Activated CD4-positive, alpha-beta T cell treated with anti-CD3 and anti-CD28 coated beads, Interleukin-2, amount 10 ng/mL, durations not matched to agents 24 days and 14 days (primary cell): ENCODE data around the gene RING1. TPM values are rescaled to one million over a fixed set of nuclear protein-coding genes. Genes with fewer than 3 reads are reported as not detected.
A peak's percentile ranks its signal among the peaks of the same experiment; 100 is the strongest.

Experiments
- DNase-seq: peaks from one replicate; pipeline ENCODE4 v3.0.0; 2022
- H3K27ac Mint-ChIP-seq: one replicate; pipeline ENCODE4 v1.8.0; 2022; ENCODE audit warnings: mild to moderate bottlenecking, mixed read lengths
- H3K27me3 Mint-ChIP-seq: one replicate; pipeline ENCODE4 v1.8.0; 2022; ENCODE audit warnings: mixed read lengths
- H3K36me3 Mint-ChIP-seq: one replicate; pipeline ENCODE4 v1.8.0; 2022; ENCODE audit warnings: low read depth, mild to moderate bottlenecking, mixed read lengths
- H3K4me1 Mint-ChIP-seq: one replicate; pipeline ENCODE4 v1.8.0; 2021; ENCODE audit warnings: mixed read lengths
- H3K4me3 Mint-ChIP-seq: one replicate; pipeline ENCODE4 v1.8.0; 2022; ENCODE audit warnings: mild to moderate bottlenecking, moderate library complexity, mixed read lengths
- H3K9me3 Mint-ChIP-seq: one replicate; pipeline ENCODE4 v1.8.0; 2021; ENCODE audit warnings: mixed read lengths
- intact Hi-C: fragments of 100-400 bp; cut with micrococcal nuclease; formaldehyde crosslinking; loops from one replicate; pipeline ENCODE4 v1.15.1; 2023
- total RNA-seq: library from RNA; stranded (reverse); gene quantifications from 2 replicates; pipeline ENCODE4 v1.2.3, GENCODE V29; 2022

The RING1 gene
- total RNA-seq: 44.4 and 47.6 TPM in 2 replicates

DNA sequence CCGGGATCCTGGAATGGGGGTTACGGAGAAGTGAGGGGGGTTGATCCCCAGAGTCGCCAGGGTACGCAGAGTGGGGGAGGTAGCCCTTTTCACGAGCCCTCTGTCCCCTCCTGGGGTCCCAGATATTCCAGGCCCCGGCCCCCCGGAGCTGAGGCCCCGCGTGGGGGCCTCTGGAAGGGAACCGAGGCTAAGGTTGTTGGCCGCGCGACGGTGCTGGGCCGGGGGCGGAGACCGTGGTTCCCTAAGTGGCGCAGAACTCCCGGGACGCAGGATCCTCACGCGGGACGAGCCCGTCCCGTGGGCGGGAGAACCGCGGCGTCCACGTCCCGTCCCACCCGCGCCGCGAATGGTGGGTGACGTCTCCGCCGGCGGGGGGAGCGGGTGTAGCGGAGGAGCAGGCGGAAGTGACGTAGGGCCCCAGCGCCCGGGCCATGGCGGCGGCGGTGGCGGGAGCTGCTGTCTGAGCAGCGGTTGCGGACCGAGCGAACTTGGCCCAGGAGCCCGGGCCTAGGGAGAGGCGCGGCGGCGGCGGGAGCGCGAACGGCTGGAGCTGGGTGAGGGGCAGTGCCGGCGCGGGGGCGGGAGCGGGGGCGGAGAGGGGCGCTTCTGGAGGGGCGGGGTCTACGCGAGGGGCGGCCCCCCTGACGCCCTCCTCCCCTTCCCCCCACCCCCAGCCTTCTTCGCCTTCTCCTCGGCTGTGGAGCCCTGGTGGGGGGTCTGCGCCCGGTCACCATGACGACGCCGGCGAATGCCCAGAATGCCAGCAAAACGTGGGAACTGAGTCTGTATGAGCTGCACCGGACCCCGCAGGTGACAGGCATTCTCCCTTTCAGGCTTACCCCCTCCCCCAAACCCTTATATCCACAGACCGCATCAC, at the start of gene RING1:
Gene RING1 (plus strand): TSS at position 410 of the 877 bp plus-strand sequence. CDS start 323 bp downstream, at position 733.
- intact Hi-C loops: loop anchor here (1.0 to 10.0 kb wide), 3 partner anchors 40 to 1474 kb away; partner anchors contain the start of genes AGPAT1, CLIC1 and RNF5
- peaks cover 41% of the 10 kb centered on the region for H3K36me3 Mint-ChIP-seq
- H3K4me3 Mint-ChIP-seq: peak within 1 kb of the TSS; percentile 89
- peak within 1 kb of the TSS; percentile 97 for H3K27ac Mint-ChIP-seq
- DNase-seq: peak; percentile 97
- no peaks in the 10 kb centered on the region for H3K9me3 Mint-ChIP-seq
- H3K27me3 Mint-ChIP-seq: peaks cover 13% of the 10 kb centered on the region
- peaks cover 46% of the 10 kb centered on the region for H3K4me1 Mint-ChIP-seq

DNA sequence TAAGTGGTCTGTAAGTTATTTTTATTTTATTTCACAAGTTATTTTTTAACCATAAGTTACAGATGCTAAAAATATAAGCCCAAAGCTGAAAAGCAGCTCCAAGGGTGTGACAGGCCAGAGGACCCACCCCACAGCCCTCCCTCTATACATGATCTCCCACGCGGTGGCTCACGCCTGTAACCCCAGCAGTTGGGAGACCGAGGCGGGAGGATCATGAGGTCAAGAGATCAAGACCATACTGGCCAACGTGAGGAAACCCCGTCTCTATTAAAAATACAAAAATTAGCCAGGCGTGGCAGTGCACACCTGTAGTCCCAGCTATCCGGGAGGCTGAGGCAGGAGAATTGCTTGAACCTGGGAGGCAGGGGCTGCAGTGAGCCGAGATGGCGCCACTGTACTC, 48.2 kb upstream of the RING1 start:
- DNase-seq: no peak
- H3K4me1 Mint-ChIP-seq: peaks cover 14% of the 10 kb centered on the region
- H3K36me3 Mint-ChIP-seq: no peaks in the 10 kb centered on the region
- H3K9me3 Mint-ChIP-seq: no peaks in the 10 kb centered on the region
- no peak overlapping the region for H3K4me3 Mint-ChIP-seq
- H3K27me3 Mint-ChIP-seq: peaks cover 2% of the 10 kb centered on the region
- no peak overlapping the region for H3K27ac Mint-ChIP-seq
- intact Hi-C loops: loop anchor here (2.0 to 5.0 kb wide), 2 partner anchors 37 to 43 kb away; no protein-coding TSS in a partner anchor

DNA sequence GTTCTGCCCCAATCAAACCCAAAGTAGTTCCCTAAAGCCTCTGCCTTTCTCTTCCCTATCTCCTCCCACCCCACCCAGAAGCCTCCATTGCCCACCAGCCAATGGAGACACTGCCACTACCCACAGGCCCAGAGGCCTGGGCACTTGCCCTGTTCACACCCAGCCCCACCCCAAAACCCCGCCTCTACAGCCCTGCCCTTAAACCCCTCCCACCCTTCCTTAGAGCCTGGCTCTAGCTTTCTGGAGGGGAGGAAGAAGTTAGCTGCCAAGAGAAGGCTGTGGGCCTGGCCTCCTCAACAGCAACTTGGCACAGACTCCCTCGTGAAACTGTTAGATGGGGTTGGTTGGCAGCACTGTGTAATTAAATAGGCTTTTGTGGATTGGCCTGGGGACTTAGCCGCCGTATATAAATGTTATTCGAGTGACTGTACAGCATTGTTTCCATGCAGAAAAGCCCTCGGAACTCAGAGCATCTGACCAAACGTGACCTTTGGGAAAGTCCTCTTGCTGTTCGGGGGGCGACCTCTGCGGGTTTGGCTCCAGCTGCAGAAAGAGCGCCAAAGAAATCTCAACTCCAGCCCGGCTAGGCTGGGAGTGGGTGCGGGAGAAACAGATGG, 47.5 kb upstream of the RING1 start:
- Mint-ChIP-seq H3K27me3 (peaks cover 2% of the 10 kb centered on the region), H3K36me3 (no peaks in the 10 kb centered on the region), H3K4me1 (peaks cover 14% of the 10 kb centered on the region), H3K4me3 (peak overlapping the region; percentile 87), H3K27ac (no peak overlapping the region), H3K9me3 (no peaks in the 10 kb centered on the region)
- intact Hi-C loops: loop anchor here (1.0 to 5.0 kb wide), 3 partner anchors 36 to 87 kb away; no protein-coding TSS in a partner anchor
- no peak for DNase-seq

DNA sequence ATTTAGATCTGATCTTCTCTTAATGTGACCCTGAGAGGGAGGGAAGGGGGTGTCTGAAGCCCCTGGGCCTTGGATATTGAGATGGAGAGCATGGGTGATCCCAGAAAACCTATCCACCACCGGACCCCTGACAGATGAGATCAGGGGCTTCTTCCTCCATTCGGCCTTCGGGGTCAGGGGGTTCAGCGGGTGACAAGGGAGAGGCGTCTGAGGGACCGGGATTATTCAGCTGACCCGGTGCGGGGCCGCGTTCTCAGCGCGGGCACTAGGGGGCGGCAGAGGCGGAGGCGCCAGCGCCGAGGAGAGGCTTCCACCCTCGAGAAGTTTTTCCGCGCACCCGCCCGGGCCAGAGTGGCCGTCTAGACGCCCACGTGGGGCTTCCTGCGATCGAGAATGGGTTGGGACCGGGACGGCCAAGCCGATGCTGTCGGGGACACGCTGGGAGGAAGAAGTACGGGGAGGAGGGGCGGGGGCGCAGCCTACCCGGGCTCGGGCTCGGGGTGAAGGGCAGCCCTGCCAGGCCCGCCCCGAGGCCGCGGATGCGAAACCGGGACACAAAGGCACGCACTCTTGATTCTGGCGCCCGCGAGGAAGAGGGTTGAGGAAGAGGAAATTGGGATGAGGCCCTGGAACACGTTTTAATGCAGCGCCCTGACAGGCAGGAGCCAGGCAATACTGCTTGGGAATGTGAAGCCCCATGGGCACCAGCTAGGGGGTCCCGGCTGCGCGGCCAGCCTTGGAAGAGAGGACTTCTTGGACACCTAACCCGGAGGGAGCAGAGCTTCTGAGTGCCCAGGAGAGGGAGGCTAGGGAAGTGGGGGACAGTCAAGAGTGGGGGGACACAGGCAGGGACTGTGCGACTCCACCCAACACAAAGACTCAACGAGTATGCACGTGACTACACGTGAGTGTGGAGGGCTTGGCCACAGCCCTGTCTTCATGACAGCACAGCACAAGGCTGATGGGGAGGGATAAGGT, 46.7 kb upstream of the RING1 start:
- intact Hi-C loops: loop anchor here (1.0 to 5.0 kb wide), 3 partner anchors 35 to 87 kb away; no protein-coding TSS in a partner anchor
- Mint-ChIP-seq H3K27ac (peak overlapping the region; percentile 86), H3K9me3 (no peaks in the 10 kb centered on the region), H3K36me3 (no peaks in the 10 kb centered on the region), H3K4me1 (peaks cover 14% of the 10 kb centered on the region), H3K4me3 (peak overlapping the region; percentile 87), H3K27me3 (peaks cover under 1% of the 10 kb centered on the region)
- DNase-seq: peak; percentile 96

DNA sequence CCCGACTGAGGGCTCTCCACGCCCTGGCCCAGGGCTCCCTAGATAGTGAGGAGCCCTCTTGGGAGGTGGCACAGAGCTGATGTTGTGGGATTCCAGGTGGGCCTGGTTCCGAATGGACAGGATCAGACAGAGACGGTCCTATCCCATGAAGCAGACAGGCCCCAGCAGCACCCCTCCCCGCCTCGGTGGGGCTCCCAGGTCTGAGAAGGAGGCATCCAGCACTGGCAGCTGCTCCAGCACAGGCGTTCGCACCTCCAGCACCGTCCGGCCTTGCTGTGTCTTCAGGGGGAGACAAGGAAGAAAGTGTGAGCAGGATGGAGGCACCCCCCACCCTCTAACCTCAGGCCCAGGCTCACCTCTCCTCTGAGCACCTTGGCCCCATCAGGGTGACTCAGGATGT, 44.8 kb upstream of the RING1 start:
- Mint-ChIP-seq H3K4me1 (peaks cover 14% of the 10 kb centered on the region), H3K27me3 (no peaks in the 10 kb centered on the region), H3K27ac (no peak overlapping the region), H3K4me3 (no peak overlapping the region), H3K9me3 (no peaks in the 10 kb centered on the region), H3K36me3 (no peaks in the 10 kb centered on the region)
- intact Hi-C loops: loop anchor here (5.0 kb wide), 1 partner anchor 46 kb away; no protein-coding TSS in a partner anchor
- DNase-seq: no peak

DNA sequence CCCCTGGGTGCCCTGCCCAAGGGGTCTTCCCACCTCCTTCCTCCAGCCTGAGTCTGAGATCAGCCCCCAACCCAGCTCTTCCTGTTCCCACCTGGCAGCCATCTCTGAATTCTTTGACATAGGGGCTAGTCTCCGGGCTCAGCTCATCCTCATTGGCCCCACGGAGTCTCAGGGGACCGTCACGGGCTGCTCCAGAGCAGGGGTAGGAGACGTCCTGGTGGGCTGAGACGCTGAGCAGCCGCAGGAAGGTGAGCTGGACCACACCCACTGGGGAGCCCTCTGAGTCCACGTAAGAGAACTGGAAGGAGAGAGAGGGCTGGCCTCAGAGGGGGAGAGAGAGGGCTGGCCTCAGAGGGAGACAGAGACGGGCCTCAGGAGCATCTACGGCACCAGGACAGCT, 44.1 kb upstream of the RING1 start:
- H3K27me3 Mint-ChIP-seq: no peaks in the 10 kb centered on the region
- H3K4me1 Mint-ChIP-seq: peaks cover 14% of the 10 kb centered on the region
- no peaks in the 10 kb centered on the region for H3K36me3 Mint-ChIP-seq
- H3K27ac Mint-ChIP-seq: no peak overlapping the region
- H3K4me3 Mint-ChIP-seq: no peak overlapping the region
- DNase-seq: no peak
- no peaks in the 10 kb centered on the region for H3K9me3 Mint-ChIP-seq
- intact Hi-C loops: loop anchor here (5.0 kb wide), 1 partner anchor 47 kb away; no protein-coding TSS in a partner anchor

DNA sequence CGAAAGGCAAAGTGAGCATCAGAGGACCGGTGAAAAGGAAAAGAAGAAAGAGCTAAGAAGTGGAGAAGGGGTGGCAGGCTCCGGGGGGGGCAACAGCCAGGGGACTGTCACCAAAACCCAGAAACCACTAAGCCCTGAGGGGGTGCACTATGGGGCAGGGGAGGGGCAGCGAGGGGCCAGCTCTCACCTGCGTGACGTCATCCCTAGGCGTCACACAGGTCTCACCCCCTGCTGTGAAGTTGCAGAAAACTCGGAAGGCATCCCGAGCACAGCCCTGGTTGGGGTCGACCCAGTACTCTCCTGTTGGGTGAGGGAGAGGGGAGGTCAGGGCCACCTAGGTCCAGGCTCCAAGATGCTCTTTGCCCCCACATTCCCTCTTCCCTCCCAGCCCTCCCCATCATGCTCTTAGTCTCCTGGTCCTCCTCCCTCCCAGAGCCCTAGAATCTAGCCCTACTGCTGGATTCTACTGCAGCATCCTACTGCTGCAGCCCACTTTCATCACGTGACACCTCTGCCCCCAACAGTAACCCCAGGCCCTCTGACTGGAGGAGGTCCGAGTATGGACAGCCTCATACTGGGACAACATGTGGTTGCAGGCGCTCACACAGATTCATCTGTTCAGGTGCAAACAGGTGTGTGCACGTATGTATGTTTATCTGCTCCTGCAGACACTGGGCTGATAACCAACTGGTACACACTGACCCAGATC, 43.5 kb upstream of the RING1 start:
- DNase-seq: no peak
- intact Hi-C loops: loop anchor here (5.0 kb wide), 1 partner anchor 48 kb away; no protein-coding TSS in a partner anchor
- H3K27me3 Mint-ChIP-seq: no peaks in the 10 kb centered on the region
- H3K36me3 Mint-ChIP-seq: no peaks in the 10 kb centered on the region
- peaks cover 14% of the 10 kb centered on the region for H3K4me1 Mint-ChIP-seq
- no peak overlapping the region for H3K4me3 Mint-ChIP-seq
- H3K9me3 Mint-ChIP-seq: no peaks in the 10 kb centered on the region
- no peak overlapping the region for H3K27ac Mint-ChIP-seq

DNA sequence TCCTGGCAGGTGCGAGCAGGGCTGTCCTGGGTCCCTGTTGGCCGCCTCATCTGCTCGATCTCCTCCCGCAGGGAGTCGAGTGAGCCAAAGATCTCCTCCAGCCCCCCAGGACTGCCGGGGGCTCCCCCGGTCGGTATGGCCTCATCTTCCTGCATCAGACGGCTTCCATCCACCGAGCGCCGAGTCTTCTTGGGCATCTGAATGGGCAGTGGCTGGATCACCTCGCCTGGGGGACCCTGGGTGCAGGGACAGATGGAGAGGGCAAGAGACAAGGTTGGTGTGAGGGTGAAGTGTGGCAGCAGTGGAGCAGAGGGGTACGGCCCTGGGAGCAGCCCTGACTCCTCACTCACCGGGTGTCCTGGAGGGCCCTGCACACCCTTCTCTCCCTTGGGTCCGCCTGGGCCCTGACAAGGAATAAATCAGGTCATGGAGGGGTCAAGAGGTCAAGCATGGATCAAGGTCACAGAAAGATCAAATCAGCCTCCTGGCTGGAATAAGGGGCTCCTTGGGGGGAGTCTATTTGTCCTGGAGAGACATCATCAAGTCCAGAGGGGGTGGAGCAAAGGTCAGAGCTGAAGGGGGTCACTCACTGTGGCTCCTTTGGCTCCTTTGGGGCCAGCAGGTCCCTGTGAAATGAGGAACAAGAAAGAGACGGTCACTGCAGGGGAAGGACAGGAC, 42.6 kb upstream of the RING1 start:
- intact Hi-C loops: no loop called here

DNA sequence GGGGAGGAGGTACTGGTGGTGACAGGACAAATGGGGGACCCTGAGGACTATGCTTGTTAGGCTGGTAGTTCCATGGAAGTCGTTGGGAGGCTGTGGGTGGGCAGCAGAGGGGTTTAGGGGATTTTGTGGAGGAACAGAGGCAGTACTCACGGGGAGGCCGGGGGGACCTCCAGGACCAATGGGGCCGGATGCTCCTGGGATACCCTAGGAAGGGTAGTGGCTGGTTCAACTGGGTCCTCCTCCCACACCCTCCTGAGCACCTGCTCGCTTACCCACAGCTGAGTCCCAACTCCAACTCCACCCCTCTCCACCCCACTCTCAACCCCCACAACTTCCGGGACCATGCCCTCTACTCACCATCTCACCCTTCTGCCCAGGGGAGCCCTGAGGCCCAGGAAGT, 41.9 kb upstream of the RING1 start:
- Mint-ChIP-seq H3K36me3 (no peaks in the 10 kb centered on the region), H3K4me3 (no peak overlapping the region), H3K27me3 (no peaks in the 10 kb centered on the region), H3K9me3 (no peaks in the 10 kb centered on the region), H3K4me1 (peaks cover 8% of the 10 kb centered on the region), H3K27ac (no peak overlapping the region)
- no peak for DNase-seq
- intact Hi-C loops: no loop called here

More for the DNA sequence above, 42.6 kb upstream of the RING1 start:
- Mint-ChIP-seq H3K27me3 (no peaks in the 10 kb centered on the region), H3K4me1 (peaks cover 11% of the 10 kb centered on the region), H3K27ac (no peak overlapping the region), H3K9me3 (no peaks in the 10 kb centered on the region), H3K4me3 (no peak overlapping the region), H3K36me3 (no peaks in the 10 kb centered on the region)
- no peak for DNase-seq

DNA sequence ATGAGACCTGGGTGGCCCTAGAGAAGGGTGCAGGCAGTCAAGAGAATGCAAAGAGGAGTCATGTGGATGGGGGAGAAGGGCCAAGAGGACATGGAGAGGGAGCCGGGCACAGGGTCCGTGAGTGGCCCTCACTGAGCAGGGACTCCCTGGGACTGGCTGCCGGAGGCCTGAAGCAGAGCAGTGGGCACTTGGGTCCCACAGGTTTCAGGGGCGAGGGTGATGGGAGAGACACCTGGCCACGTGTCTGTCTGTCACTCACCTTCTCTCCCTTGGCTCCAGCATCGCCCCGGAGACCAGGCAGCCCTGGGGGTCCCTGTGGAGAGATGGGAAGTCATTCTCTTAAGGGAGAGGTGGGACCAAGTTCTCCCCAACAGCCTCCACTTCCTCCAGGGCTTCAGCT, 41.5 kb upstream of the RING1 start:
- DNase-seq: no peak
- H3K4me1 Mint-ChIP-seq: peaks cover 3% of the 10 kb centered on the region
- no peaks in the 10 kb centered on the region for H3K36me3 Mint-ChIP-seq
- intact Hi-C loops: no loop called here
- no peak overlapping the region for H3K4me3 Mint-ChIP-seq
- no peak overlapping the region for H3K27ac Mint-ChIP-seq
- no peaks in the 10 kb centered on the region for H3K9me3 Mint-ChIP-seq
- no peaks in the 10 kb centered on the region for H3K27me3 Mint-ChIP-seq

DNA sequence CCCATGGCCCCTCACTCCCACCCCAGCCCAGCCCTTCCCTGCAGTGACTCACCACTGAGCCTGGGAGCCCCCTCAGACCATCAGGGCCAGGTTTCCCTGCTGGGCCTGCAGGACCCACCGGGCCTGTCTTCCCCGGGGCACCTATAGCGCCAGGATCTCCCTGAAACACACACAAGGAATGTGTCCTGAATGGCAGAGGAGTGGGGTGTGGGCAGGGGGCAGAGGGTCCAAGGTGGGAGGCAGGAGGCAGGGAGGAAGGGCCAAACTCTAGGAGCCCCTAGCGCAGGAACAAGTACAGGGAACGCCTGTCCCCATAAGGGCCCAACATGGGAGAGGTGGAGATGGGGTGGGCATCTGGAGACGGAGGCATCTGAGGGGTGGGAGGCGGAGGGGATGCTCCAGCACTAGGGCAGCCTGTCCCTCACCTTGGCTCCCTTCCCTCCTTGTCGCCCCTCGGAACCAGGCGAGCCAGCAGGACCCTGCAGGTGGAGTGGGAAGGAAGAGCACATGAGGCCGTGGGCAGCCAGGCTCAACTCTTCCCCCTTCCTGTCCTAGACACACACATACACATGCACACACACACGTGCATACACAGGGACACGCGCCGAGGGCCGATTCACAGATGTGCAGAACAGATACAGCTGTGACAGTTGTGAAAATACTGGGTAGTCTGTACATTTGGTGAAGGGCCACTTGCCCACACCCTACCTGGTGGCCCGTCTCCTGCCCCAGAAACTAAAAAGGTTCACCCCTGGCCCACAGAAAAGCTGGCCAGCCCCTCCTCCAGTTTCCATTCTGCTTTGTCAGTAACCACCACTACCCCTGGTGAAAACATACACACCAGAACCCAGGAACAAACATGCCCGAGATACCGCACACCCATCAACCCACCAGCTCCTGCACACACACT, 40.7 kb upstream of the RING1 start:
- no peak overlapping the region for H3K27ac Mint-ChIP-seq
- H3K4me3 Mint-ChIP-seq: no peak overlapping the region
- H3K36me3 Mint-ChIP-seq: no peaks in the 10 kb centered on the region
- peaks cover 1% of the 10 kb centered on the region for H3K27me3 Mint-ChIP-seq
- no peaks in the 10 kb centered on the region for H3K4me1 Mint-ChIP-seq
- no peaks in the 10 kb centered on the region for H3K9me3 Mint-ChIP-seq
- DNase-seq: no peak
- intact Hi-C loops: no loop called here

DNA sequence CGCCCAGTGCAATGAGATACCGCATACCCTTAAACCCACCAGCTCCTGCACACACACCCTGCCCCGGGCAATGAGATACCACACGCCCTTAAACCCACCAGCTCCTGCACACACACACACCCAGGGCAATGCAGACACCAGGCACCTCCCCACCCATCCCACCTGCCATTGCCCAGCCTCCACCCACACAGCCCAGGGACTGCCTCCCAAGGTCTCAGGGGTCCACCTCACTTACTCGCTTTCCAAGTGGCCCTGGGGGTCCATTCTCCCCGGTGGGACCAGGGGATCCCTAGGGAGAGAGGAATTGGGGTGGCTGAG, 40.1 kb upstream of the RING1 start:
- Mint-ChIP-seq H3K36me3 (no peaks in the 10 kb centered on the region), H3K27me3 (peaks cover 3% of the 10 kb centered on the region), H3K4me1 (no peaks in the 10 kb centered on the region), H3K4me3 (no peak overlapping the region), H3K27ac (no peak overlapping the region), H3K9me3 (no peaks in the 10 kb centered on the region)
- DNase-seq: no peak
- intact Hi-C loops: no loop called here
